ENCODE results near the gene SLC4A8.

Gene SLC4A8

GRCh38 chr12:51528852-51529650 lies 104.4 kb downstream of the SLC4A8 start:
- DNase-seq = no peak

GRCh38 chr12:51529651-51529970 lies 105.0 kb downstream of the SLC4A8 start:
- DNase-seq = no peak

- no peak for DNase-seq
These were observed 105.6 kb downstream of the SLC4A8 start for GRCh38 chr12:51530208-51530607.

- no peak for DNase-seq
These were observed 106.8 kb downstream of the SLC4A8 start for GRCh38 chr12:51531284-51531977.

GRCh38 chr12:51531978-51532497 lies 107.4 kb downstream of the SLC4A8 start:
- DNase-seq = peak; percentile 90

- peak; percentile 42 for DNase-seq
These were observed 109.2 kb downstream of the SLC4A8 start for GRCh38 chr12:51533799-51534198.

GRCh38 chr12:51534216-51535074 lies 109.8 kb downstream of the SLC4A8 start:
- no peak for DNase-seq

GRCh38 chr12:51536159-51536558 lies 111.5 kb downstream of the SLC4A8 start:
- peak; percentile 36 for DNase-seq

- DNase-seq = no peak
These were observed 113.5 kb downstream of the SLC4A8 start for GRCh38 chr12:51538149-51538548.

- no peak for DNase-seq
These were observed 114.0 kb downstream of the SLC4A8 start for GRCh38 chr12:51538599-51538998.

- DNase-seq = no peak
These were observed 116.4 kb downstream of the SLC4A8 start for GRCh38 chr12:51540996-51541395.

GRCh38 chr12:51546097-51546496 lies 121.5 kb downstream of the SLC4A8 start:
- no peak for DNase-seq

- DNase-seq = no peak
These were observed 123.0 kb downstream of the SLC4A8 start for GRCh38 chr12:51547606-51548005.

GRCh38 chr12:51548241-51548640 lies 123.6 kb downstream of the SLC4A8 start:
- DNase-seq = no peak

- no peak for DNase-seq
These were observed 125.0 kb downstream of the SLC4A8 start for GRCh38 chr12:51549637-51550036.
